ENCODE measurements around the gene SARS1. TPM values are rescaled to one million over a fixed set of nuclear protein-coding genes. Genes with fewer than 3 reads are reported as not detected.

SARS1 gene
- total RNA-seq, 1 donor from 2014 or later: 135 TPM

GRCh38 chr1:109238382-109238781, 24.7 kb downstream of the SARS1 start:
- no peak for DNase-seq (ENCODE audit: low spot score, unreplicated experiment)
- Mint-ChIP-seq H3K9me3 (ENCODE audit: low read depth) (no peaks in the 10 kb centered on the region), H3K27me3 (peaks cover 15% of the 10 kb centered on the region), H3K4me3 (ENCODE audit: low read depth) (no peak overlapping the region), H3K36me3 (ENCODE audit: insufficient read depth) (peaks cover 12% of the 10 kb centered on the region), H3K4me1 (ENCODE audit: low read depth) (peaks cover 16% of the 10 kb centered on the region), H3K27ac (no peak overlapping the region)
- TF ChIP-seq CTCF (IDR thresholded peaks at IDR 0.05; ENCODE audit: unreplicated experiment): no peak

GRCh38 chr1:109239047-109239408, 25.3 kb downstream of the SARS1 start:
- Mint-ChIP-seq H3K36me3 (ENCODE audit: insufficient read depth) (peaks cover 12% of the 10 kb centered on the region), H3K4me1 (ENCODE audit: low read depth) (peaks cover 16% of the 10 kb centered on the region), H3K27ac (no peak overlapping the region), H3K4me3 (ENCODE audit: low read depth) (no peak overlapping the region), H3K27me3 (peaks cover 15% of the 10 kb centered on the region), H3K9me3 (ENCODE audit: low read depth) (no peaks in the 10 kb centered on the region)
- DNase-seq (ENCODE audit: low spot score, unreplicated experiment): no peak
- no peak for TF ChIP-seq CTCF (IDR thresholded peaks at IDR 0.05; ENCODE audit: unreplicated experiment)

DNA sequence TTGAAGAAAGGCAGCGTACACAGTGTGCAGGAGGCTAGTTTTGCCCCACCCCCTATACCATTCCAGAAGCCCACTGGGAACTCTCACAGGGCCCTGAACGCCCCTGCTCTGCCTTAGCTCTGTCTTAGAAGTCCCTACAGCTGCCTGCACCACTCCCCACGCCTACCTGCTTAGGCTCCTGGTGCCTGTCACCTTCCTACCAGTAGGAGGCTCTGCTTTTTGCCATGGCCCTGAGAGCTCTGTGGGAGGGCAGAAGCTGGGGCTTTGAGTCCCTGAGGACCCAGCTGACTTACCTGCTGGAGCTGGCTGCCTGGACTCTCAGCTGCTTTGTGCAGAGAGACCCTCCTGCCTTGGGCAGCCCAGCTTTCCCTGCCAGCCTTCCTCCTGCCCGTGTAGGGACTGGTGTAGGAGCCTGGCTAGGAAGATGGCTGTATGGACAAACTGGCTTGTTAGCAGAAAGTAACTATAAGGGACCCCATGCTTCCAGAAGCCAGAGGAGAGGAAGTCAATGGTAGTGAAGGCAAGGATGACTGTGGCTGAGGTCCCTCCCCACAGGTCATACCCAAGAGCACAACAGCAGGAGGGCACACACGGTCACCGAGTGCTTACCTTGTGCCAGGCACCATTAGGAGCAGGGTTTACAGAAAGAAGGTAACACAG, 25.8 kb downstream of the SARS1 start:
- peak overlapping the region; percentile 24 for H3K27ac Mint-ChIP-seq

GRCh38 chr1:109240158-109241152, 26.7 kb downstream of the SARS1 start:
- H3K27ac Mint-ChIP-seq: peak overlapping the region; percentile 56
- H3K36me3 Mint-ChIP-seq (ENCODE audit: insufficient read depth): peaks cover 7% of the 10 kb centered on the region
- H3K27me3 Mint-ChIP-seq: peaks cover 20% of the 10 kb centered on the region
- no peak for DNase-seq (ENCODE audit: low spot score, unreplicated experiment)
- H3K9me3 Mint-ChIP-seq (ENCODE audit: low read depth): no peaks in the 10 kb centered on the region
- peaks cover 16% of the 10 kb centered on the region for H3K4me1 Mint-ChIP-seq (ENCODE audit: low read depth)
- no peak for TF ChIP-seq CTCF (IDR thresholded peaks at IDR 0.05; ENCODE audit: unreplicated experiment)
- no peak overlapping the region for H3K4me3 Mint-ChIP-seq (ENCODE audit: low read depth)

More for the DNA sequence above, 25.8 kb downstream of the SARS1 start:
- Mint-ChIP-seq H3K4me3 (ENCODE audit: low read depth) (no peak overlapping the region), H3K36me3 (ENCODE audit: insufficient read depth) (peaks cover 11% of the 10 kb centered on the region), H3K27me3 (peaks cover 17% of the 10 kb centered on the region), H3K4me1 (ENCODE audit: low read depth) (peaks cover 16% of the 10 kb centered on the region), H3K9me3 (ENCODE audit: low read depth) (no peaks in the 10 kb centered on the region)
- TF ChIP-seq CTCF (IDR thresholded peaks at IDR 0.05; ENCODE audit: unreplicated experiment): peak; percentile 66
- DNase-seq (ENCODE audit: low spot score, unreplicated experiment): peak; percentile 43

DNA sequence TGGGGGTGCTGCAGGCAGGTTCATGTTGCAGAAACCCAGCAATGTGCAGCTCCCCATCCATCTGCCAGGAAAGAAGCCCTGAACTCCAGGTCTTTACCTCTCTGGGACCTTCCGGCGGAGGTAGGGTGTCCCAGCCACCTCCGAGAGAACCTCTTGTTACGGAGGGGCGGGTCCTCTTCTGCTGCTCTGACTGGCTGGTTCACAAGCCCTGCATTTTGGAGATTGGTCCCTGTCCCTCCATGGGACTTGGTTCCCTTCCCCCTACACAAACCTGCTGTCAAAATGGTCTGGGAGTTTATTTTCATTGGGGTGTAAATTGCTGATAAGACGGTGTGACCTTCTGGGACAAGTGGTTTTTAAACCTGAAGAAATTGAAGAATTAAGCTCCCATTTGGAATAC, 27.6 kb downstream of the SARS1 start:
- Mint-ChIP-seq H3K4me3 (ENCODE audit: low read depth) (no peak overlapping the region), H3K27ac (no peak overlapping the region), H3K36me3 (ENCODE audit: insufficient read depth) (peaks cover 3% of the 10 kb centered on the region), H3K9me3 (ENCODE audit: low read depth) (no peaks in the 10 kb centered on the region), H3K4me1 (ENCODE audit: low read depth) (peaks cover 16% of the 10 kb centered on the region), H3K27me3 (peaks cover 20% of the 10 kb centered on the region)
- no peak for TF ChIP-seq CTCF (IDR thresholded peaks at IDR 0.05; ENCODE audit: unreplicated experiment)
- no peak for DNase-seq (ENCODE audit: low spot score, unreplicated experiment)
